Stomach (tissue), 9 donors: ENCODE data around the gene OPCML. TPM values are rescaled to one million over a fixed set of nuclear protein-coding genes. Genes with fewer than 3 reads are reported as not detected.

ENCODE experiments used
- DNase-seq, 2 donors: peaks; one replicate each; pipeline versions ENCODE4 v3.0.0 to v3.0.0-alpha.2; 2013 to 2019
- H3K27ac ChIP-seq, 5 donors: fragments of 200-600 bp in 4 of 5; sonication (generic) in 4 of 5; one replicate each; pipeline ENCODE4 v1.5.1; 2013 to 2019; ENCODE audit warnings: mild to moderate bottlenecking in 1 of 5, moderate library complexity in 1 of 5
- H3K27me3 ChIP-seq, 3 donors: fragments of 200-600 bp; sonication (generic); one replicate each; pipeline ENCODE4 v1.5.1; 2017 to 2019; ENCODE audit warnings: mixed run types in 1 of 3
- H3K36me3 ChIP-seq, 4 donors: fragments of 200-600 bp; sonication (generic); 1 replicate in 3 of 4; 2 replicates in 1 of 4; pipeline ENCODE4 v1.5.1; 2016 to 2019
- H3K4me1 ChIP-seq, 4 donors: fragments of 200-600 bp; sonication (generic); one replicate each; pipeline ENCODE4 v1.5.1; 2016 to 2019
- H3K4me3 ChIP-seq, 4 donors: fragments of 200-600 bp; sonication (generic) in 3 of 4; one replicate each; pipeline ENCODE4 v1.5.1; 2016 to 2019; ENCODE audit warnings: mild to moderate bottlenecking in 1 of 4
- H3K9me3 ChIP-seq, 4 donors: fragments of 200-600 bp; sonication (generic); one replicate each; pipeline ENCODE4 v1.5.1; 2016 to 2019
- CTCF ChIP-seq, 7 experiments: fragments of 450-650 bp in 4 of 7; fragments of 200-600 bp in 3 of 7; sonication (generic) in 3 of 7; IDR thresholded peaks; one replicate each; pipeline ENCODE4 v1.5.1; 2016 to 2019; ENCODE audit warnings: antibody characterized with exemption in 7 of 7, control low read depth in 2 of 7, mild to moderate bottlenecking in 1 of 7
- EP300 ChIP-seq: sonication (generic); formaldehyde crosslinking; IDR thresholded peaks from one replicate; pipeline ENCODE4 v1.6.1; 2017; ENCODE audit warnings: antibody characterized with exemption
- POLR2A ChIP-seq, 4 donors: fragments of 450-650 bp; IDR thresholded peaks; one replicate each; pipeline ENCODE4 v1.6.1; 2016; ENCODE audit warnings: antibody characterized with exemption in 4 of 4, control low read depth in 2 of 4, mild to moderate bottlenecking in 1 of 4, moderate library complexity in 1 of 4
- POLR2AphosphoS5 ChIP-seq, 3 donors: sonication (generic); formaldehyde crosslinking; IDR thresholded peaks; one replicate each; pipeline ENCODE4 v1.6.1; 2016; ENCODE audit warnings: antibody characterized with exemption in 3 of 3
- WGBS, 5 donors: extraction: QIAGEN DNeasy Blood & Tissue Kit in 3 of 5; methylation state at CpG; one replicate each; pipeline versions ENCODE4 v1.1.5 to v1.1.7; 2013 to 2018; 5-methylcytosine and 5-hydroxymethylcytosine counted together
- intact Hi-C: fragments of 100-400 bp; cut with DNase I; formaldehyde crosslinking; loops from one replicate; pipeline ENCODE4 v1.15.1; 2023; ENCODE audit warnings: low total_unique reads
- polyA plus RNA-seq, 3 donors: library from polyadenylated mRNA; stranded (reverse); fragments of 200-250 nt; gene quantifications; one replicate each; pipeline ENCODE4 v1.2.3, GENCODE V29; 2013
- total RNA-seq, 5 donors: library from RNA; depleted of rRNA; stranded (reverse); fragments of >200 nt; gene quantifications; one replicate each; pipeline versions ENCODE4 v1.1.0 to v1.2.3, GENCODE V29; 2014 to 2016
- donor health status: healthy with polysubstance abuse.
- donor health status: Bipolar disorder and iron deficiency.
- donor health status: healthy.

Gene OPCML
- total and polyA plus RNA-seq, 8 donors = 0.03 to 0.92 (median 0.55) TPM; not detected in 3

GRCh38 chr11:133082453-133082781 lies 449.9 kb downstream of the OPCML start:
- TF ChIP-seq POLR2AphosphoS5 (IDR thresholded peaks at IDR 0.05) (no peak), POLR2A (IDR thresholded peaks at IDR 0.05) (no peak), EP300 (no peak), CTCF (IDR thresholded peaks at IDR 0.05) (no peak)
- intact Hi-C loops = no loop called here
- Histone ChIP-seq H3K27me3 (peaks cover 0 to 73% (median 39%) of the 10 kb centered on the region in 3 donors), H3K36me3 (no peaks in the 10 kb centered on the region), H3K27ac (no peak overlapping the region), H3K4me3 (peak overlapping the region; percentile 19 to 58 (median 46)), H3K4me1 (peaks cover 4 to 16% (median 9%) of the 10 kb centered on the region in 4 donors), H3K9me3 (no peaks in the 10 kb centered on the region)
- peak in 1 of 2 donors; percentile 59 for DNase-seq
- 12 to 94% (median 14%) methylated on average over 2 to 23 of the region's 23 CpGs; no CpG with 5 or more reads in 1 of the 5 donors for WGBS, 5 donors

DNA sequence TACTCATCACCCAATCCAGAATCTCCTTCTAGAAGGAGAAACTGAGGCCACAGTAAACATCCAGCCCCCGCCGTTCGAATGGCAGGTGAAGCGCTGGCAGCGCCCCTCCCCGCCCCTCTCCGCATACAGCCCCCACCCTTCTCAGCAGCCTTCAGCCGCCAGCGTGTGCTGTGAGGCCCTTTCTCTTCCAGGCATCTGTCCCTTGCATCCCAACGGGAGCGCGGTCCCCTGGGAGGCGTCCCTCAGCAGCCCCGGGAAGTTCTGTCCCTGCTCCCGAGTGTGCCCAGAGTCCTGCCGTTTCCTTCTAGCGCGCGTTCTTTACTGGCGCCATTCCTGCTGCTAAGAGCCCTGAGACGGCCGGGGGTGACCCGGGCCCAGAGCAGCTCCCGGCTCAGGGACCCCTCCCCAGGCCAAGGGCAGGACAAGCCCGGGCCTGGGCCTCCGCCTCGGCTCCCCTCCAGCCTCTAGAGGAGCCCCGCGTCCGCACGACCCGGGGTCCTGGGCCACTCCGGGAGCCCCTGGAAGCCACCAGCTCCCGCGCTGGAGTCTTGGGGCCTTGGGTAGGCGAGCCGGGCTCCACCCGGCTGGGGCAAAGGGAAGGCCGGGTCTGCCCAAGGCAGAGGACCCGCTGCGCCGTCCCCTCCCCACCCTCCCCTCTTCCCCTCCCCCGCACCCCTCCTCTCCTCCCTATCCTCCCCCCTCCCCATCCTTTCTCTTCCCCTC lies 450.4 kb downstream of the OPCML start:
- Histone ChIP-seq H3K27ac (no peak overlapping the region), H3K4me3 (no peak overlapping the region), H3K4me1 (peaks cover 4 to 16% (median 9%) of the 10 kb centered on the region in 4 donors), H3K9me3 (no peaks in the 10 kb centered on the region), H3K36me3 (no peaks in the 10 kb centered on the region), H3K27me3 (peaks cover 0 to 70% (median 37%) of the 10 kb centered on the region in 3 donors)
- intact Hi-C loops = no loop called here
- TF ChIP-seq POLR2AphosphoS5 (IDR thresholded peaks at IDR 0.05) (no peak), EP300 (no peak), POLR2A (IDR thresholded peaks at IDR 0.05) (no peak), CTCF (IDR thresholded peaks at IDR 0.05) (no peak)
- DNase-seq = no peak
- 47 to 73% (median 55%) methylated on average over 29 to 43 of the region's 43 CpGs for WGBS, 5 donors

DNA sequence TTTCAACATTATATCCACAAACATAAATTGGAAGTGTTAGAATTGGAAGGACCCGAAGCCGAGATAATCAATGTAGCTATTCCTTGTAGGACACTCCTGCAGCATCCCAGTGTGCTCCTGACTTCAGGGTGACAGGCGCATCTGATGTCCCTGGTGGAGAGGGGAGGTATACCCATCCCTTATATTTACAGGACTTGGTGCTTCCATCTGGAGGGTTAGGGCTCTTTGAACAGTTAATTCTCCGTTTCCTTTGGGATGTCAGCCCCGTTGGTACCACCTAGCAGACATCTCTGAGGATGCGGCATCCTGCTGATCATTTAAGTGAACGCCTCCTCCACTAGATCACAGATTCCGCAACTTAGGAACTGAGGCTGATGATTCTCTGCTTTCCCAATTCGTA lies 451.3 kb downstream of the OPCML start:
- TF ChIP-seq POLR2AphosphoS5 (IDR thresholded peaks at IDR 0.05) (no peak), POLR2A (IDR thresholded peaks at IDR 0.05) (no peak), CTCF (IDR thresholded peaks at IDR 0.05) (no peak), EP300 (no peak)
- H3K27me3 ChIP-seq = peaks cover 0 to 72% (median 37%) of the 10 kb centered on the region in 3 donors

GRCh38 chr11:133078591-133079404 lies 453.5 kb downstream of the OPCML start:
- TF ChIP-seq EP300 = no peak
- TF ChIP-seq POLR2A (IDR thresholded peaks at IDR 0.05) = no peak
- peak in 5 of 7 experiments; percentile 58 to 74 (median 70) for TF ChIP-seq CTCF (IDR thresholded peaks at IDR 0.05)
- no peak for TF ChIP-seq POLR2AphosphoS5 (IDR thresholded peaks at IDR 0.05)
- Histone ChIP-seq H3K9me3 (no peaks in the 10 kb centered on the region), H3K27ac (no peak overlapping the region), H3K4me3 (no peak overlapping the region), H3K36me3 (no peaks in the 10 kb centered on the region), H3K4me1 (peaks cover 4 to 16% (median 9%) of the 10 kb centered on the region in 4 donors), H3K27me3 (peaks cover 0 to 67% (median 43%) of the 10 kb centered on the region in 3 donors)
- DNase-seq = peak; percentile 60 to 65
- 25 to 30% (median 26%) methylated on average over 24 of the region's 24 CpGs for WGBS, 5 donors
- intact Hi-C loops = loop anchor here (10.0 kb wide), 1 partner anchor 756 kb away; no protein-coding TSS in a partner anchor

More for the DNA sequence above, 451.3 kb downstream of the OPCML start:
- intact Hi-C loops = no loop called here
- H3K4me3 ChIP-seq = no peak overlapping the region
- no peaks in the 10 kb centered on the region for H3K36me3 ChIP-seq
- no peak overlapping the region for H3K27ac ChIP-seq
- no peaks in the 10 kb centered on the region for H3K9me3 ChIP-seq
- H3K4me1 ChIP-seq = peaks cover 4 to 16% (median 9%) of the 10 kb centered on the region in 4 donors
- DNase-seq = no peak
- WGBS, 5 donors = 77 to 91% (median 81%) methylated on average over 8 to 9 of the region's 9 CpGs
